Measurements from ENCODE around the gene MUL1. TPM values are rescaled to one million over a fixed set of nuclear protein-coding genes. Genes with fewer than 3 reads are reported as not detected.

The MUL1 gene
- polyA plus RNA-seq, 3 donors, result 33.9 to 41.0 (median 40.2) TPM

DNA sequence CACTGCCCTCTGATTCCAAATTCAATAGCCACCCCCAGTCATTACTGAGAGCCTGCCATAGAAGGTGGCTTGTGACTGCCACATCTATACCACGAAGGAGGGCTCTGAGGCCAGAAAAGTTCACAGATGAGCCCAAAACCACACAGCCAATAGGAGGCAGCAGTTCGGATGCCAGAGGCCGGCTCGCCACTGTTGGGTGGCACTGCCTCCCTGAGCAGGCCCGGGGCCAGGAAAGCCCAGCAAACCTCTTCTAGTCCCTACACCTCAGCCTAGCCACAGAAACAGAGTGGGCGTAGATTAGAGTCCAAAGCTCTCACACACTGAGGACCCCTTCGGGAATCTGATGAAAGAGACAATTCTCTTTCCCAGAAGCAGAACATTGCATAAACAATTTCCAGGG lies 16.1 kb downstream of the MUL1 start:
- no peak for DNase-seq

DNA sequence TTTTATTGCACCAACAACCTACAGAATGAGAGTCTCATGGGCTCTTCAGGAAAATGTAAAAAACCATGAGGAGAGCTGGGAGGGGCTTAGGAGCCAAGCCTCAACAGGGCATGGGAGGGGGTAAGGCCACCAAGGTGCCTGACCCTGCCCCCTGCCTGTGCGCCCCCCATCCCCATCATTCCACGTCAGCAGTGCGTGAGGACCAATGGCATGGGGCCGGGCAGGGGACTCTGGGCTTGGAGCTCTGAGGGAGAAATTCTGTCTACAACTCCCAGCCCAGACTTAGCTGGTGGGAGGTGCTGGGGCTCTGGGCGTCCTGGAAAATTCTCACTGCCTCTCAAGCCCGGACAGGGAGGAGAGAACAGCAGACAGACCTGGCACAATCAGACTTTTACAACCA lies 16.8 kb downstream of the MUL1 start:
- no peak for DNase-seq

DNA sequence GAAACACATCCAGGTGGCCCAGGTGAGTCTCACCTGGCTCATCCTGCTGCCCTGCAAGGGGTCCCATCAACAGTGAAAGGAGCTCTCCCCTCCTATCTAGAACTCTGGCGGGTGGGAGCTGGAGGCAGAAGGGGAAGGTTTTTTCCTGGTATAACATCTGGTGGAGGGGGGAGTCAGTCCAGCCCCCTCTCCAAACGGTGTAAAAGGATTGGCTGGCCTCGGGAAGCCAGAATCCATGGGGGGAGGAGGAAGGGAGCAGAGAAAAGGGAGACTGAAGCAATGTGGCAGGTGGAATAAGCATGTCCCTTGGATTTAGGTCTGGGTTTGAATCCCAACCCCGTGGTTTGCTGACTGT lies 20.7 kb downstream of the MUL1 start:
- no peak for DNase-seq

DNA sequence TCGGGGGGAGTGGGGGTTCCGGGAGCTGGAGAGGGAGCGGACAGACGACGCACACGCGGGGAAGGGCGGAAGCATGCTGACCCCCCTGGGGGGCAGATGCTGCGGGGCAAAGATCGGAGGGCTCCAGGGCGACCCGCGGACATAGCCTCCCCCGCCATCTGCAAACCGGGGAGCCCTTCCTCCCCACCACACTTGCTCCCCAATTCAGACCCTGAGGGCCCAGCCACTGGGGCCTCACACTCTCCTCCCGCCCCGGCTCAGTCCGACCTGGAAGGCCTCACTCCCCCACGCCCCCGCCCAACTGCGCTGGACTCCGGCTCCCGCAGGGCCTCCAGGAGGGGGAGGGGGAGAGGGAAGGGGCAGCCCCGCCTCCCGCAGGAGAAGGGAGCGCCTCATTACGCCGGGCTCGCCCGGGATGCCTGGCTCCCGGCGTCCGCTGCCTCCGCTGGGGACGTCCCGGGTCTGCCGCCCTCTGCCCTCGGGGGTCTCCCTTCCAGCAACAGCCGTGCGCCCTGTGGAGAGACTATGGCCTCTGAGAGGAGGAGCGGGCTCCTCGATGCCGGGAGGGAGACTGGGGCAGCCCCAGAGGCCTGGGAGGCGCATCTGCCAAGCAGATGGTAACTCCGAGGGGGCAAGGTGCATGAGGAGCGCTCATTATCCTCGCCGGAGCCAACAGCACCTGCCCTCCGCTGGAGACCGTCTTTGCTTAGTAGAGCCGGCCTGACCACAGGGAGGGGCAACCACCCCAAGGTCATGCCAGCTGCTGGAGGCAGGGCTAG lies 21.3 kb downstream of the MUL1 start:
- peak; percentile 90 for DNase-seq

DNA sequence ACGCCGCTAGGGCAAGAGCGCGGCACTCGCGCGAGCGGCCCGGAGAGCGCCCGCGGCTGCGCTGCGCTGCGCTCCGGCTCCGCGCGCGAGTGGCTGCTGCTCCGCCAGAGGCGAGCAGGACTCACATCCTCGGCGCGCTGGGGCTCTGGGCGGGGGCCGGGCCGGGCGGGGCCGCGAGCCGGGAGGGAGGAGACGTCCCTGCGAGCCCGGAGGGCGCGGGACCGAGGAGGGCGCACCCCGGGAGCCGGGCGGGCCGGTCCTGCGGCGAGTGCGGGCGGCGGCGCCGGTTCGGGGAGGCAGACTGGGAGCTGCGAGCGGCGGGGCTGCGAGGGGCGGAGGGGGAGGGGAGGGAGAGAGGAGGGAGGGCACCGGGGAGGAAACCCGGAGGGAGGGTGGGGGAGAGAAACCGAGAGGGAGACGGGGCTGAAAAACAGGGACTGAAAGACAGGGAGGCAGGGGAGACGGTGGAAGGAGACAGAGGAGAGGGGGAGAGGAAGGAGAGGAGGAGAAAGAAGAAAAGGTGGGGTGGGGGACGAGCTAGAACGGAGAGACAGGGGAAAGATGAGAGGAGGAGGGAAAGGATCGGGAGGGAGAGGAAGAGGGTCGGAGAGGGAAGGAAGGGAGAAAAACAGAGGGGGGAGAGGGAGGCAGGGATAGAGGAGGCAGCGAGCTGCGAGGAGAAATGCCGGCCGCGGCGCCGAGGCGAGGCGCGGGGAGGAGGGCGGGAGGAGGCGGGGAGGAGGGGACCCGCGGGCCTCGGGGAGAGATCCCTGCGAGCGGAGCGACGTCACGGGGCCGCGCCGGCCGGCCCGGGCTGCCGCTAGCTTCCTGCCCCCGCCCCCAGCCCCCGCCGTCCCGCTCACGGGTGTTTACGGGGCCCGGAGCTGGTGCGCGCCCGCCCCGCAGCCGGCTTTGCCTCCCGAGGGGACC lies 22.2 kb downstream of the MUL1 start, which contains the start of gene CAMK2N1:
TSS of gene CAMK2N1 (minus strand) at position 684 of the 930 bp plus-strand sequence. CDS start 831 bp downstream, outside the sequence.
- DNase-seq, result peak; percentile 63

DNA sequence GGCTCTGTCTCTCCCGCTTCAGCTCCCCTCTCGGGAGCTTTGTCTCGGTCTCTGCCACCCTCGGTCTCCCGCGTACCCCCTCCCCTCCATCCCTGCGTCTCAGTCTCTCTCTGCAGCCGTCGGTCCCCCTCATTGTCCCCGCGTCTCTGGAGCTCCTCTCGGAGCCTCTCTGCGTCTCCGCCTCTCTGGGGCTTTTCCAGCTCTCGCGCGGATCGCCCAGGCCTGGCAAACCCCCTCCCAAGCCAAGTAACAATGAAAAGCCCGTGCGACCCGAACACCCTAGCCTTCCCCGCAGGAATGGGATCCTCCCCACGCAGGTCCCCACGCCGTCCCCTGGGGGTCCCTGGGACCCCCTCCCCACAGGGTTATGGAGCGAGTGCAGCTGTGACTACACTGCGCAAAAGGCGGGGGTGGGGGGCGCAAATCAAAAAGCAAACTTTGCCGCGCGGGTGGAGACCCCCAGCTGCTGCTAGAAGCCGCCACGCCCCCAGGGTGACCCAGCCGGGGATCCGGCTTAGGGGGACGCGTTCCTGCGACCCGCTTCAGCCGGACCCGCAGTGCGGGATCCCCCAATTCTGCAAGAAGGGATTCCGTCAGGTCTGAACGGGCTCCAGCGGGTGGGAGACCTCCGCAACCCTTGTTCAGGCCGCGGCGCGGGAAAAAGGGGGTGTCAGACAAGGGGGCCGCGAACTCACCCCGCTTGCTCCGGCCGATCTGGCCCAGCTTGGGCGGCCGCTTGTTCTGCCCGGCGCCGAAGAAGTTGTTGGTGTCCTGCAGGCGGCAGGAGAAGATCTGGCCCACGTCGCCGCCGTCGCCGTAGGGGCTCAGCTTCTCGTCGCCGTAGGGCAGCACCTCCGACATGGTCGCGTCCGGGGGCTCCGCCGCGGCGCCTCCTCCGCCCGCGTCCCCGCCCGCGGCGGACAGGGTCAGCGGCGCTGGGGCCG lies 23.2 kb downstream of the MUL1 start:
- DNase-seq, result peak; percentile 30

DNA sequence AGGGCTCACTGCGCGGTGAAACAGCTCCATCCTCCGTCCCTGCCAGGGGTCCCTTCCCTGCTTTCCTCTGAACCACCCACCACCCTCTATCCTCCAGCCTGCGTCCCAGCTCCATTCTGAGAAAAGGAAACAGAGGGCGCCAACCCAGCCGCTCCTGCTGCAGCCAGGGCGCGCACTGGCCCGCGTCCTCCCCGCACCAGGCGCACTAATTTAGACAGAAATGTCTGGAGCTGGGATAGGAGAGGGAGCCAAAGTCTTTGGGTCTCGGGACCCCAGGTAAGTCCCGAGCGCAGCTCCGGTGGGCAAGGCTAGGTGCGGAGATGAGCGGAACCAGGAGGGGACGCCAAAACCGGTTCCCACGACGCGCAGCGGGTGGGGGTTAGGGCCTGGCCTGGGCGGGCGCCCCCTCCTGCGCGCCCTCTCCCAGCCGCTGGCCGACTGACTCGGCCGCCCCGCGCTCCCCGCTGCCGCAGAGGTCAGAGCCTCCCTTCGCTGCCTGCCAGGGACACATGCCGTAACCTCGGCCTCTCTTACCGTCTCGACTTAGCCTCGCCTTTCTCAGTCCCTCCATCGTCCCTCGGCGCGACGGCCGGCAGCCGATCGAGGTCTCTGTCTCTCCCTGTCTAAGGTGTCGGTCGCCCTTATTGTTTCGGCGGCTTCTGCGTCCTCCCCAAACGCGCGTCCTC lies 24.0 kb downstream of the MUL1 start:
- DNase-seq, result peak; percentile 44

DNA sequence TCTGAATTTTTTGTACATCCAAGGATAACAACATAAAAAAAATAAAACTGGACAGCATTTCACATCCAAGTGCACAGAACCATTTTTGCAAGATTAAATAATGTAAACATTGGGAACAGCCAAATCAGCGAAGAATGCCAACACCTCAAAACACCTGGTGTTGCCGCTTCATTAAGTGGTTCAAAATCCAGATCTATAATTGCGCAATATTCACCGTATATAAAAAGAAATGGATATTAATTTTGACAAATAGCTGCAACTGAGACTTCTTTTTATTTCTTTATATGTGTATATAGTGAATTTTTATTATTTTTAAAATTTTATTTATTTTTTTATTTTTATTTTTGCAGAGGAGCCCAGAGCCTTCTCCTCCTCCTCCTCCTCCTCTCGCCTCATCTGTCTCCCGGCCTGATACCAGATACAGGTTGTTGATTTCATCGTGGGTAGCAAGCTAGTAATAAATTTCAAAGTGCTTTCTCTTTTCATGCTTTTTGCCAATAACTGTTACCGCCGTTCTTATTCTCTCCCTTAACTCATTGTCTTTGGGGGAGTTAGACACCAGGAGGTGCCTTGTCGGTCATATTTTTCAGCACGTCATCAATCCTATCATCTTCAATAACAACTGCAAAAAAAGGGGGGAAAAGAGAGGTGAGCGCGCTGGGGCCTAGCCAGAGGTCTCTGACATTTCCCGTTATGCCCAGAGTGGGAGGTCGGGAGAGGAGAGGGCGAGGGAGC lies 24.7 kb downstream of the MUL1 start:
- DNase-seq, result no peak

DNA sequence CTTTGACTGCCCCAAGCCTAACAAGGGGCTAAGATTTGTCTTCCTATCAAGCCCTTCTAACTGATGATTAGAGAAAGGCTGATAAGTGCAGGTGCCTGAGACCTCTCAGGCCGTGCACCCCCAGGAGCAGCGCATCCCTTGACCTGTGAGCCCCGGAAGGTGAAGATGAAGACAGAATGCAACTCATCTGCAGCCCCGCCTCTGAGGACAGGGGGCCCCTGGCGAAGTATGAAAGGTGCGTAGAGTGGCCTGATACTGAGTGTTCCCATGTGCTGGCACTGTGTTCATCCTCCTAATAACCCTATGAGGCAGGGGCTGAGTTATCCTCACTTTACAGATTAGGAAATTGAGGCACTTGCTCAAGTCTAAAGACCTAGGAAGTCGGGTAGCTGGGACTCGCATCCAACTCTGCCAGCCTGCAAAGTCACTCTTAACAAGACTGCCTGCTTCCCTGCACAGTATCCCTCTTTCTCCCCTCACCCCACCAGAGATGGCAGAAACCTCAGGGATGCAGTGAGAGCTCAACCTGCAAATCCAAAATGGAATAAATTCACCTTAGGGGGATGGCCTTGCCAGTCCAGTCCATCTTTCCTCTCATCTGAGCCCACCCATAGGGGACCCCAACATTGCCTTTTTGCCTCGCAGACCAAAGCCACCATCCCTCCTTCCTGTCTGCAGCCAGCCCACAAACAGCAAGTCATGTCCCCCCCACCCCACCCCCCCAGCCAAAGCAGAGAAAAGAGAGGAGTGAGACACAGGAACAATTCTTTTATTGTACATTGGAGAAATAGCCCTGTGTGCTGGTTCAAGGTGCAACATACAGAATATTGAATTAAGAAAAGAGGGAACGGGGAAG lies 26.1 kb downstream of the MUL1 start:
- DNase-seq, result no peak

DNA sequence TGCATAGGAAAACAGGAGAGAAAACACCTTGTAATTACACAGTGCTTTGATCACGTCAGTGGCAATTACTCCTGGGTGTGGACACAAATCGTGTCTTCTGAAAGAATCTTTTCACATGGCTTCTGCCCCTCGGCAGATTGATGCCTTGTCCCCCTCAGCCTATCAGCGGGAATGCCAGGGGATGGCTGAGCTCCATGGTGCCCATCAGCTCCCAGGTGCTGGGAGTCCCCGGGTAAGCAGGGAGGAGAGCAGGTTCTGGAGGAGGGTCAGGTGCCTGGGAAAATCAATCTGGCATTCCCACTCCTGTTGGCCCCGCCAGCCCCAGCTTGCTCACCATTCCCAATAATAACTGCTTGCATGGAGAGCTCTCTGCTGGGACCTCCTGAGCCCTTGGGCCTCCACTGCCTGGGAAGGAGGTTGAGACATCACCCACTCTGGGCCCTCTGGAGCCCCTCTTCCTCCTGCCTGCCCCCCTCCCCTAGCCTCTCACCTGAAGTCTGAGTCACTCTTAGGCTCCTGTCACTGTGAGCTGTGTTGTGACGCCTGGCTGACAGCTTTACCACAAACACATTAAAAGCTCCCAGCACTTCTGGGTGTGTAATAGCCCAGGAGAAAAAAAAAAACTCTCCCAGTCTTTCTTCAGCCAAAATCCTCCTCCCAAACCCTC lies 26.9 kb downstream of the MUL1 start:
- no peak for DNase-seq

DNA sequence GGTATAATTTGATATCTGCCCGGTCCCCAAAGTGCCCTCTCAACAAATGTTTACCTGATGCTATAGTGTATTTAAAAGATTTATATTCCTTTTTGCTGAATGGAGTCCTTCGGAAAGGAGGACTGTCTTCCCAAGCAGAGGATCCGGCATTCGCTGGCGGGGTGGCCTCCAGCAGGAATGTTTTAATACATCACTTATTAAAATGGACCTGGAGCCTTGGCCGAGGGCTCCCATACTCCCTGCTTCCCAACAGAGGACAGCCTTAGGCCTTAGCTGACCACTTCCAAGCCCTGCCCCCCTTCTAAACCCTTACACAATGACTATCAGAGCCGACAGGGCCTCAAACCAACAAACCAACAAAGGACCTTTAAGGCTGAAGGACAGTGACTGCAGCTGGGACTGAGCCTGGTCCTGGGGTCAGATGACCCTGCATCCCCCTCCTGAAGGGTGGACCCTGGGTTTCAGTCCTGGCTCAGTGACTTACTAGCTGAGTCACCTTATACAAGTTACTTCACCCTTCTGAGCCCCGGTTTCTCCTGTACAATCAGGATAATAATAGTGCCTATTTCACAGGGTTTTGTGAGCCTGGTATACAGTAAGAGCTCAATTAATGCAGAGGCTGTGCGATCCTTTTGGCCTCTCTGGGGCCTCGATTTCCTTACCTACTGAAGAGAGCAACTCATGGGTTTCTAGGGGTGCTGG lies 27.6 kb downstream of the MUL1 start:
- peak; percentile 40 for DNase-seq

DNA sequence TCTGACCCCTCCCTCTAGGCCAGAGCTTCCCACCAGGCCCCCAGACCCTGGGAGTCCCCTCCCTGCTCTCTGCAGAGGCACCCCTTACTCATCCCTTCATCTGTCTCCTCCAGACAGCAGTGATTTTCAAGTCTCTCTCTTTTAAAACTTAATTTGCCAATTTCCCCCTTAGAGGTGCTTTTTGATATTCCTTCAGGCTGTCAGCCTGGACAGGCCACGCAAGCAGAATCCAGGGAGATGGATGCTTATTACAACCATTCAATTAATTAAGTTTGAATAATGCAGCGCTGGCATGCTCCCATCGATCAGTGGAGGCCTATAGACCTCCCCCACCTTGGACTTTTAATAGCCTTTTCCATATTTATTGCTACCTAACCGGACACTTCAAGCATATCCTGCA lies 28.1 kb downstream of the MUL1 start:
- DNase-seq, result no peak

DNA sequence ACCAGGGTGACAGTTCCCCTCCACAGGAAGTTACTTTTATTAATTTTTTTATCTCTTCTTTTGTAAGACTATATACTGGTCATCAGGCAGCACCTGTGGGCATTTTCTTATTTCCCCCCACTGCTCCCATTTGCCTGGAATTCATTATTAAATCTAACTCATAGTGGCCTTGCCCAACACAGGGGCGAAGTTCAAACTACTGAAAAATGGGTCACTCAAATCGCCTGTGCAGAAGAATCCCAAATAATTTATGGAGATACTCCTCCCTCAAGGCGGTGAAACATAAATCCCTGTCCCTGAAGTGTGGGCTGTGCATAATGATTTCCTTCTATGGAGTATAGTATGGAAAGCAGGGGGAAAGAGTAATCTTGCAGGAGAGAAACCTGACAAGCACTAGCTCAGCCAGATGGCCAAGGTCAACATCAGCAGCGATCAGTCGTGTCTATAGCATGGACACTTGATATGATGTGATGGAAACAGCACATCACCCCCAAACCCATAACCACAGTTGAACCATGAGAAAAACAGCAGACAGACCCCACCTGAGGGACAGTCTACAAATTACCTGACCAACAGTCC lies 29.8 kb downstream of the MUL1 start:
- DNase-seq, result peak; percentile 62

DNA sequence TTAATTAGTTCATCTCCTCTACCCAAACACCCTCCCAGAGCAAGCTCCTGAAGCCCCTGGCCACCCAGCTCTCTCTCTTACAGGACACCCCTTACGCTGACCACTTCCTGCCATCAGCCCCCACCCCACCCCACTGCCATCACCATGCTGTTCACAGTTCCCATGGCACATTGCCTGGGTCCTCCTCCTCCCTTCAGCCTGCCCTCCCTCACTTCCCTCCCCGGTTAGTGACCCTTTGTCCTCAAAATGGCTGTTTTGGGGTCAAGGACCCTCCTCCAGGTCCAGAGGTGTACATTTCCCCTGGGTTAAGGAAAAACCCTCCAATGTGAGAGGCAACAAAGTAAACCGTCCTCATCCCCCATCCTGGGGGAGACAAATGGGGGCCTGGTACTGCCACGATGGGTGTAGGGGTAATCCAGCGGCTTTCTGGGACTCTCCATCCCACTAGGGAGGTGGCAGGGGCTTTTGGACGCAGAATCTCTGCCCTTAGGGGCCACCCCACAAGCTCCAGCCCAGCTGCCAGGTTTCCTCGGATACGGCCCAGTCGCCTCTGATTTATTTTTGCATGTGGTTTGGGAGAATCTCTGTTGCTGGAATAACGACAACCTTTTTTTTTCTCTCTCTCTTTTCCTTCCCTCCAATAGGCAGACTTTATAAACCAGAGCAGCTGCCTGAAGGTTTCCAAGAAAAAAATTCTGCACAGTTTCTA lies 30.4 kb downstream of the MUL1 start:
- DNase-seq, result peak; percentile 50

DNA sequence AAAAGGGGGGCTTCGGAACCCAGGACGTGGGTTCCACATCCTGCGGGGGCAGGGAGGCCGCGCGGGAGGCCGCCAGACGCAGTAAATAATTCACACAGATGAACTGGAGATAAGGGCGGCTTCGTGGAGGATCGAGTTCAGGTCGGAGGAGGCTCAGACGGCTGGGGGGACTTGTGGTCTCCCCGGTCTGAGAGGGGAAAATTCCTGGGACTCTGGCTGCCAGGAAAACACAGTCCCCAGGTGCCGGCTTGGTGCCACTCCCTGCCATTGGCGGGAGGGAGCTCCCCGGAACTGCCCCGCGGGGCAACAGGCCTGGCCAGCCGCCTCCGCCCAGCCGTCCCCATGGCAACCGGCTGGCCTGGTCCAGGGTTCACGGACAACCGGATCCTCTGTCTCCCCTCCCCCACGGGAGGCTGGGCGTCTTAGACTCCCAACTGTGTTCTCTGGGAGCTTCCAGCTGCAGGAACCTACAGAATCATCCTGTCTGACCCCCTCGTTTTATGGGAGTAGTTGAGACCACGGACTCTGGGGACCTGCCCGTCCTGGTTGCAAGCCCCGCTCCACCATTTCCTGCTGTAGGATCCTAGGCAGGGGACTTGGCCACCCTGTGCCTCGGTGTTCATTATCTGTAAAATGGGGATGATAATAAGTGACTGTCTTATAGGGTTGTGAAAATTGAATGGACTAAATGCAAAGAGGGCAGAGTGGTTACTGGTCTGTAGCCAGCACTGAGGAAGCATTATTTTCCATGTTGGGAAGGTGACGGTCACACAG lies 31.5 kb downstream of the MUL1 start:
- DNase-seq, result peak; percentile 79

DNA sequence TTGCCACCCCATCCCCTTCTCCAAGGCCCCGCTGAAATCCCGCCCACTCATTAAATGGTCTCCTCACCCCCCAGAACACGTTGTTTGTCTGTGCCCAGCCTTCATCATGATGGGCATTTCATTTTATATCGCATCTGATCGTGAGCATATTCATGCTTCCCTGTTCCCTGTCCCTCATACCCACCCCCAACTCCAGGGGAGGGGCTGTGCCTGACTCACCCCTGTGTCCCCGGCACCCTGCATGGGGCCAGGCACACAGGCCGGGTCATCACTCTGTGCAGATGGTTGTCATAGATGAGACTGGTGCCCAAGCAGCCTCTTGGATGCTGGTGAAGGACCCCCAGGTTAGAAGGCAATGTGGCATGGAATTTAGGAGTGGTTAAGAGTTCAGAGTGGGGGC lies 33.0 kb downstream of the MUL1 start:
- DNase-seq, result no peak
